Cardiac fibroblast (primary cell): ENCODE measurements around the gene CLPTM1L.
A peak's percentile ranks its signal among the peaks of the same experiment; 100 is the strongest.

ENCODE experiments used
- DNase-seq, 2 donors: peaks; one replicate each; pipeline versions ENCODE4 v3.0.0 to v3.0.0-alpha.2; 2010; ENCODE audit warnings: low read depth in 2 of 2
- H3K4me3 ChIP-seq, 2 donors: replicated peaks in 1 of 2; 1 replicate in 1 of 2; 2 replicates in 1 of 2; pipeline ENCODE4 v1.5.1; 2011; ENCODE audit warnings: low read depth in 2 of 2, low read length in 2 of 2, mild to moderate bottlenecking in 2 of 2, moderate library complexity in 1 of 2
- CTCF ChIP-seq: IDR thresholded peaks from one replicate; pipeline ENCODE4 v1.5.1; 2011; ENCODE audit warnings: low read depth, mild to moderate bottlenecking, low read length, inconsistent platforms

Gene CLPTM1L

GRCh38 chr5:1390333-1390732, 45.4 kb upstream of the CLPTM1L start:
- H3K4me3 ChIP-seq, result no peak overlapping the region
- no peak for DNase-seq
- no peak for TF ChIP-seq CTCF

- no peak overlapping the region for H3K4me3 ChIP-seq
- DNase-seq, result no peak
- TF ChIP-seq CTCF, result no peak
Observed at GRCh38 chr5:1388383-1388967, 43.6 kb upstream of the CLPTM1L start.

- H3K4me3 ChIP-seq, result no peak overlapping the region
- TF ChIP-seq CTCF, result no peak
- DNase-seq, result no peak
Observed at GRCh38 chr5:1387876-1388275, 43.0 kb upstream of the CLPTM1L start.

- DNase-seq, result no peak
- H3K4me3 ChIP-seq, result no peak overlapping the region
- TF ChIP-seq CTCF, result no peak
Observed at GRCh38 chr5:1387059-1387755, 42.3 kb upstream of the CLPTM1L start.

- DNase-seq, result peak; percentile 36 to 45
- H3K4me3 ChIP-seq, result peak overlapping the region; percentile 54 to 62
- TF ChIP-seq CTCF, result no peak
Observed at GRCh38 chr5:1386274-1386717, 41.4 kb upstream of the CLPTM1L start.

GRCh38 chr5:1385395-1386273, 40.7 kb upstream of the CLPTM1L start:
- peak; percentile 53 to 60 for DNase-seq
- H3K4me3 ChIP-seq, result peak overlapping the region; percentile 54 to 62
- TF ChIP-seq CTCF, result no peak
